NK-92 treated with Interleukin-12 subunit alpha and Interleukin-12 subunit beta, amount 100 ng/mL, for 24 hours (cell line): ENCODE data around the gene RNASE4.

ENCODE experiments used
- DNase-seq: peaks from one replicate; lab custom pipeline; 2025; lab: John Stamatoyannopoulos, UW

The RNASE4 gene

GRCh38 chr14:20745571-20746358 is 61.4 kb downstream of the RNASE4 start, which contains the start of gene EDDM3A:
Gene EDDM3A, plus strand, starts transcription at chr14:20745887. Its CDS starts 1,694 bp downstream, at chr14:20747581.
- no peak for DNase-seq

GRCh38 chr14:20746566-20746965 is 62.2 kb downstream of the RNASE4 start:
- no peak for DNase-seq

GRCh38 chr14:20748439-20748838 is 64.1 kb downstream of the RNASE4 start:
- DNase-seq, result no peak

GRCh38 chr14:20750194-20750593 is 65.8 kb downstream of the RNASE4 start:
- DNase-seq, result no peak
